Stimulated activated naive CD4-positive, alpha-beta T cell (primary cell): ENCODE results near the gene LYZL1.
"Not testable (repeated sequence)": the region's sequence is repeated elsewhere in the genome, so short reads cannot be mapped to it uniquely, and the experiment has no call there.

Experiments
- DNase-seq, 6 experiments: peaks; one replicate each; lab custom pipeline; 2025; lab: John Stamatoyannopoulos, UW

The LYZL1 gene

GRCh38 chr10:29263506-29263905 is 25.4 kb upstream of the LYZL1 start:
- DNase-seq = no peak

GRCh38 chr10:29265210-29265768 is 23.6 kb upstream of the LYZL1 start:
- DNase-seq = no peak

DNA sequence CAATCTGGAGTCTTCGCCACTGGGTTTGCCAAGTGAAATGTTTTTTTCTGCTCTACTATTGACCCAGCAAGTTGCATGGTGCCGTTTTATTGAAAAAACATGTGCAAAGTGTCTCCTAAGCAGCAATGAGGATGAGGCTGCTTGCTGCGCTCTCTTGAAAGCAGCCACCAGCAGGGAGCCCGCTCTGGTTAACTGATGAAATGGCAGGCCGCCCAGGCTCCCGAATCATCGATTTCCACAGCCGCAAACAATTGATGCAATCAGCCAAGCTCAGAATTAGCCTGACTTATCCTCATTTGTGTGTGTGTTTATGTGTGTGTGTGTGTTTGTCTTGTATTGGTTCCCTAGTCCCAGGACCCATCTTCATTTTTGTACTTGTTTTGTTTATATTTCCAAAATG is 22.2 kb upstream of the LYZL1 start:
- DNase-seq = no peak

DNA sequence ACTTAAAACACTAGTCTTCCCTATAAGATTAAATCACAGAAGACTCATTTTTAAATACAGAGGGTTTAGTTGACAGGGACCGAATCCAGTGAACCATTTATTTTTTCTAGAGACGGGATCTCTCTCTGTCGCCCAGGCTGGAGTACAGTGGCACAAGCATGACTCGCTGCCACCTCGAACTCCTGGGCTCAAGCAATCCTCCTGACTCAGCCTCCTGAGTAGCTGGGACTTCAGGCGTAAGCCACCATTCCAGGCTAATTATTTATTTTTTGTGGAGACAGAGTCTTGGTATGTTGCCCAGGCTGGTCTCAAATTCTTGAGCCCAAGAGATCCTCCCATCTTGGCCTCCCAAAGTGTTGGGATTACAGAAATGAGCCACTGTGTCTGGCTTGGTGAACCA is 20.9 kb upstream of the LYZL1 start:
- no peak for DNase-seq

DNA sequence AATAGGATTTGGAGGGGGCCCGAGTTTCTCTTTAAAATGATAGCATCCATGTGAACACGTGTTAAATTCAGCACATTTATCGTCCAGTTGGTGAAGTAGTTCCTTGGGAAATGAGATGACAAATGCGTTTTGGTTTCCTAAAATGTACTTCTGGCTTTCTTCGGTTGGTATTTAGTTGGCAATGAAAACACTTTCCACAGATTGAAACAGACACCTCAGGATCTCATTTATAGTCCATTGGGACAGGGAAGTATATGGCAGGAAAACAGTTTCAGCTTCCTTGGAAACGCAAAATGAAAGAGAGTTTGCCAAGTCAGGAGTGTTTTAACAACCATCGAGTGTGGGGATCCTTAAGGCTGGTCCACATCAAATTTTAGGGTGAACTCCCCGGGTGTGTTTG is 19.4 kb upstream of the LYZL1 start:
- DNase-seq = no peak

GRCh38 chr10:29270883-29271282 is 18.0 kb upstream of the LYZL1 start:
- no peak for DNase-seq

DNA sequence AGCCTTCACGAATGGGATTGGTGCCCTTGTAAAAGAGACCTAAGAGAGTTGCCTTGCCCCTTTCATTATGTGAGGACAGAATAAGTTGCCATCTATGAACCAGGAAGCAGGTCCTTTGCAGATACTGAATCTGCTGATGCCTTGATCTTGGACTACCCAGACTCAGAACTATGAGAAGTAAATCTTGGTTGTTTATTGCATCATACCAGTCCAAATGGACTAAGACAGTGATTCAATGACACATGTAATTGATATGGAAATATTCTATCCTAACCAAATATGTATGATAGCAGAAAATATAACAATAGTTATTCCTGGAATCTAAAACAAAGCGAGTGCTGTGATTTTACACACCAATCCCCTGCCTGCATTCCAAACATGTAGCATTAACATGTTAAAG is 17.0 kb upstream of the LYZL1 start:
- no peak for DNase-seq

GRCh38 chr10:29273478-29273877 is 15.4 kb upstream of the LYZL1 start:
- DNase-seq = no peak

DNA sequence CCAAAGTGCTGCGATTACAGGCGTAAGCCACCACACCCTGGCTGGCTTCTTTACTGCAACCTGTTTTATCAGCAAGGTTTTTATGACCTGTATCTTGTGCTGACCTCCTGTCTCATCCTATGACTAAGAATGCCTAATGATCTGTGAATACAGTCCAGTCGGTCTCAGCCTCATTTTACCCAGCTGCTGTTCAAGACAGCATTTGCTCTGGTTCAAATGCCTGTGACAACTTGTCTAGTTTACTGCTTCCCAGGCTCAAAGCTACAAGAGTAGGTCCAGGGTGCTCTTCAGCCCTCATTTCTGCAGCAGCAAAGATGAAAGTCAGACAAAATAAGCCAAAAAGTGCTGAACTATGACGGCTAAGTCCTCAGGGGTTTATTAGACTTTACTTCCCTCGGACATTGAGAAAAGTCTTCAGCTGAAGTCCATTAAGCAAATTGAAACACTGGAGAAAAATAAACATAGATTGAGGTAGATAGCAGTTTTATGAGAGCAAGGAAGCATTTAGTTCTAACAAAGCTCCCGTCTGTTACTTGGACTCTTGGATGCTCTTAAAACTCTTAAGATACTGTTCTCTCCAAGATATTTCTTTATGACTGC is 12.5 kb upstream of the LYZL1 start:
- no peak for DNase-seq

GRCh38 chr10:29277296-29277695 is 11.6 kb upstream of the LYZL1 start:
- DNase-seq = no peak

DNA sequence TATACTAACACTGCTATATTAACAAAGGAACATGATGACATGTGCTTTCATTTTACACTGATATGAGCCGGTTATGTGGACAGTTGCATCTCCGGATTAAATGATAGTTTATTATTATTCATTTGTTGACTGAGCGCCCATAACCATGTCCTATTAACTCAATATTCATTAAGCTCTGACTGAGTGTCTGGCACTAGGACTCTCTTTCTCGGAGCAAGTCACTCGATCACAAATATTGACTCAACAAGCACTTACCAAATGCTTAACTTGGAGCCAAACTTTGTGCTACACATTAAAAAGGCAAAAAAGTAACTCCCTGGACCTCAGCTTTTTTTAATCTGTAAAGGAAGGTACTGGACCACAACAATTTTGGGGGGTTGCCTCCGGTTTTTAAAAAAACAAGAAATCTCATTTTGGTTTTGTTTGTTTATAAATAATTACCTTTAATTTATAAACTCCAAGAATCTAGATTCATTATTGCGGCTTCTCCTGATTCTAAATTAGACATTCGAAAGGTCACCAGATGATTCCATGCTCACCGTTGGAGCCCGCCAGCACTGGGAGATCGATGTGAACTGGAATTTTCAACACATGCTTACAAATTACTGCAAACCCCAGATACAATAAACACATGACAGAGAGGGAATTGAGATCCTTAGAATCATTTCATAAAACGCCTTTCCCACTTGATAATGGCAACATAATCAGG is 8.9 kb upstream of the LYZL1 start:
- DNase-seq = no peak

- DNase-seq = no peak
These were observed 8.4 kb upstream of the LYZL1 start for GRCh38 chr10:29280488-29280840.

DNA sequence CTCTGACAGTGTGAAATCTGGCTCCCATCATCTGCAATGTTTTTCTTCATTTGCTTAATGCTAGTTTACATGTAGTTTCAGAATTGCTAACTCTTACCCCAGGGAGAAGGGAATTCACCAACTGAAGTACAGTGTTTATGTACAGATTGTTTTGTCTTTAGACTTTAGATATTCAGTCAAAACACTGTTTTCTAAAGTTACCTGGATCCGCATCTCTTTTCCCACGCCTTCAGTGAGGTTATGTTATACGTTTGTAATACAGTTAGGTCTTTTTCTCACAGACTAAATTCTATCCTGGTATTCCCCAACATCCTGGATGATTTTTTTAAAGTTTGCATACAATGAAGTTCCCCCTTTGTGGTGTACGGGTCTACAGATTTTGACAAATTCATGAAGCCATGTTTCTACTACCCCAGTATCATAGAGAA is 3.2 kb upstream of the LYZL1 start:
- no peak for DNase-seq

GRCh38 chr10:29287635-29288034 is 1.2 kb upstream of the LYZL1 start:
- no peak for DNase-seq

GRCh38 chr10:29291561-29291960 is 2.7 kb downstream of the LYZL1 start:
- DNase-seq = not testable (repeated sequence)

GRCh38 chr10:29292406-29292805 is 3.5 kb downstream of the LYZL1 start:
- DNase-seq = not testable (repeated sequence)

- DNase-seq = no peak
These were observed 6.9 kb downstream of the LYZL1 start for GRCh38 chr10:29295813-29296212.

DNA sequence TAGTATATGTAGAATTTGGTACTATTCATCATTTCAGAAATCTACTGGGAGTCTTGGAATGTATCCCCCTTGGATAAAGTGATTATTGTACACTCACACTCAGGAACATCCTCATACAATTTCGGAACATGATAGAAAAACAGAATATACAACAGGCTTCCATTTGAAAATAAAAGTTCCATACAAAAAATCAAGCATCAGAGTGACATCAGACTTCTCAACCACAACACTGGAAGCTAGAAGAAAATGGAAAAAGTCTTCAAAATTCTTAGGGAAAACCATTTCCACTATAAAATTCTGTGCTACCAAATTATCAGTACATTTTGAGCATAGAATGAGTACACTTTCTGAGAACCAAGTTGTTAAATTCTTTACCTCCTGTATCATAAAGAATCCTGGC is 8.8 kb downstream of the LYZL1 start:
- no peak for DNase-seq

DNA sequence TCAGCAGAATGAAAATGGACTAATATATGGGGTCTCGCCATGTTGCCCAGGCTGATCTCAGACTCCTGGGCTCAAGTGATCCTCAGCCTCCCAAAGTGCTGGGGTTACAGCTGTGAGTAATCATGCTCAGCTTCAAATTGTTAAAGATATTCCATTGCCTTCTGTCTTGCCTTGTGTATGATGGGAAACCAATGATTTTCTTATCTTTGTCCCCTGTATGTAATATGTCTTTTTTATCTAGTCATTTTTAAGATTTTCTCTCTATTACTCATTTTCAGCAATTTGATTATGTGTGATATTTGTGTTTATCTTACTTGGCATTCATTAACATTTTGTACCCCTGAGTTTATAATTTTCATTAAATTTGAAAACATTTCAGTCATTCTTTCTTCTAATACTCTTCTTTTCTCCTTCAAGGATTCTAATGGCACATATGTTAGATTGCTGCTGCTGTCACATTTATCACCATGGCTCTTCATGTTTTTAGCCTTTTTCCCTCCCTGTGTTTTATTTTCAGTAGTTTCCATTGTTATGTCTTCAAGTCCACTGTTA is 12.6 kb downstream of the LYZL1 start:
- DNase-seq = no peak

DNA sequence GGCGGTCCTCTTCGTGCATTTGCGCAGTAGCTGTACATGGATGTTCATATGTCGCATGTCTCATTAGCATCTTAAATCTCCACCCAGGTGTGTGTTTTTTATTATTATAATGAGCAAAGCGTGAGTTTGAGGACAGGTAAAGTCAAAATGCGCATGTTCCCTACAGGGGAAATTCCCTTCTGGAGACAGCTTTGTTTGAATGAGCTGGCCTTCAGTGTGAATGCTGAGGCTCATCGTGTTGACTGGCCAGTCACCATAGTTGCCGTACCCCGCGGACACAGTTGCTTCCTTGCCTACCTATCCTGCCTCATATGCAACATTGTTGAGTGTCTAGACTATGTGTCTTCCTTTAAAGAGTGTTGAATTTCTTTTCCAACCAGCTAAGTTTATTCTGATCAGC is 13.6 kb downstream of the LYZL1 start:
- DNase-seq = no peak

DNA sequence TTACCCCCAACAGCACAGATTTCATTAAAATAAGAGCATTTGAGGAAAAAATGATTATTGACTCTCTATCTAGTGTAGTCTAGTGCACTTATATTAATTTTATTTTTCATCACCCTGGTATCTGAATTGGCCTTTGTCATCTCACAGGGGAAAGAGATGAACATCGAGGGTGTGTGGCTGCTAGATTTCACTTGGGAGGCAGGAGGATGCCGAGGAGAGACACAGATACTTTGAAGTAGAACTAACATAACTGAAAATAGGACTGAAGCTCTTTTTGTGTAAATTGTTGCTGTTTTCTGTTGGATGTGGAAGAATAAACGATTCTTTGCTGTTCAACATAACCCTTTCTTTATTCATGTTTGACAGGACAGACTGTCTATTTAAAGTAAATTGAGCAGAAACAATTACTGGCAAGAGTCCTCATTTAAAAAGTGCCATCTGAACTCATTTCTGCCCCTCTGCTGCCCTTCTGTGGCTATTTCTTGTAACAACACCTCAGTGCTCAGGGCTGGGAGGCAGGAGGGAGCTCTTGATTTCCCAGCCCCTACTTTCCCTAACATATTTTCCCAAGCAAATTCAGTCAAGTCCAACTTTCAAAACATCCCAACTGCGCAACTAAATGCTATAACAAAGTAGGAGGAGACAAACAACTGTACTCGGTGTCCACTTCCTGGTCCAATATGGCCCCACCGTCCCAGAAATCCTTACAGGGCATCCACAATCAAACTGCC is 15.6 kb downstream of the LYZL1 start:
- DNase-seq = peak in 3 of 6 experiments; percentile 2 to 19 (median 7)

GRCh38 chr10:29304995-29305335 is 16.1 kb downstream of the LYZL1 start:
- DNase-seq = no peak

- no peak for DNase-seq
These were observed 17.8 kb downstream of the LYZL1 start for GRCh38 chr10:29306688-29307087.
